OCI-LY7 (cell line): Measurements from ENCODE around the gene TMEM72. TPM values are rescaled to one million over a fixed set of nuclear protein-coding genes. Genes with fewer than 3 reads are reported as not detected.

Source experiments
- BruUV-seq: library from RNA; stranded (reverse); fragments of 400-500 nt; replicated peaks from 2 replicates; lab custom pipeline; 2021; lab: Mats Ljungman, UMichigan
- CTCF ChIA-PET: fragments of 300-600 bp; sonication (Branson Sonifier 250); formaldehyde crosslinking; loops from one replicate; lab custom pipeline; 2022; ENCODE audit warnings: antibody characterized with exemption; ENCODE audit not compliant: unreplicated experiment; lab: Charles Lee
- POLR2A ChIA-PET: fragments of 300-600 bp; sonication (Branson Sonifier 250); formaldehyde crosslinking; loops from one replicate; lab custom pipeline; 2022; ENCODE audit warnings: antibody characterized with exemption; lab: Charles Lee
- DNase-seq: peaks from one replicate; pipeline ENCODE4 v3.0.0-alpha.2; 2015; ENCODE audit warnings: low spot score
- H2AFZ ChIP-seq: fragments of 200-600 bp; sonication (generic), shearing (Covaris generic); 2 replicates; pipeline ENCODE4 v1.6.1; 2014; ENCODE audit warnings: mild to moderate bottlenecking, antibody characterized with exemption, low read length, moderate library complexity
- H3K27ac ChIP-seq: fragments of 200-600 bp; sonication (generic); 2 replicates; pipeline ENCODE4 v1.5.1; 2014; ENCODE audit warnings: mixed run types, low read depth, mild to moderate bottlenecking, moderate library complexity, low read length, inconsistent platforms; ENCODE audit not compliant: poor library complexity, severe bottlenecking
- H3K36me3 ChIP-seq: fragments of 200-600 bp; sonication (generic); 2 replicates; pipeline ENCODE4 v1.6.1; 2014; ENCODE audit warnings: mild to moderate bottlenecking, antibody characterized with exemption, low read length, moderate library complexity, mixed read lengths; ENCODE audit not compliant: insufficient read depth
- H3K4me1 ChIP-seq: fragments of 200-600 bp; sonication (generic); 2 replicates; pipeline ENCODE4 v1.5.1; 2014; ENCODE audit warnings: mild to moderate bottlenecking, low read length; ENCODE audit not compliant: insufficient read depth, poor library complexity, severe bottlenecking
- H3K4me2 ChIP-seq: fragments of 200-600 bp; sonication (generic); 2 replicates; pipeline ENCODE4 v1.6.1; 2014; ENCODE audit warnings: mild to moderate bottlenecking, low read length
- H3K4me3 ChIP-seq: fragments of 200-600 bp; sonication (generic); 2 replicates; pipeline ENCODE4 v1.5.1; 2014; ENCODE audit warnings: mild to moderate bottlenecking, low read depth, low read length; ENCODE audit not compliant: poor library complexity, severe bottlenecking
- H3K79me2 ChIP-seq: fragments of 200-600 bp; sonication (generic); 2 replicates; pipeline ENCODE4 v1.6.1; 2016; ENCODE audit warnings: low read depth, mild to moderate bottlenecking, low read length, moderate library complexity, mixed read lengths; ENCODE audit not compliant: insufficient read depth
- H3K9me2 ChIP-seq: fragments of 200-600 bp; sonication (generic); 2 replicates; pipeline ENCODE4 v1.6.1; 2016; ENCODE audit warnings: mild to moderate bottlenecking, low read length, mixed read lengths; ENCODE audit not compliant: insufficient read depth
- H3K9me3 ChIP-seq: fragments of 200-600 bp; sonication (generic); 2 replicates; pipeline ENCODE4 v1.6.1; 2014; ENCODE audit warnings: mild to moderate bottlenecking, mixed run types, low read length, mixed read lengths
- H4K20me1 ChIP-seq: fragments of 200-600 bp; sonication (generic); 2 replicates; pipeline ENCODE4 v1.6.1; 2014; ENCODE audit warnings: mild to moderate bottlenecking, antibody characterized with exemption, low read length, moderate library complexity, mixed read lengths; ENCODE audit not compliant: insufficient read depth
- CTCF ChIP-seq: fragments of 200-600 bp; sonication (generic); conservative IDR thresholded peaks from 2 replicates; pipeline ENCODE4 v1.5.1; 2014; ENCODE audit warnings: mild to moderate bottlenecking, antibody characterized with exemption, low read length, moderate library complexity, mixed read lengths
- EZH2phosphoT487 ChIP-seq: fragments of 200-600 bp; sonication (generic); IDR thresholded peaks from 2 replicates; pipeline ENCODE4 v1.6.1; 2018; ENCODE audit warnings: low read depth, borderline replicate concordance, mild to moderate bottlenecking, mixed run types, antibody characterized with exemption, low read length, moderate library complexity, mixed read lengths
- intact Hi-C: fragments of 100-400 bp; cut with micrococcal nuclease; formaldehyde crosslinking; loops from one replicate; pipeline ENCODE4 v1.10.0; 2022; ENCODE audit not compliant: unreplicated experiment
- total RNA-seq, 2 experiments: library from RNA; depleted of rRNA in 1 of 2; stranded (reverse); fragments of >200 nt in 1 of 2; shearing (Covaris generic) in 1 of 2; gene quantifications; 2 replicates each; pipeline ENCODE4 v1.2.3, GENCODE V29; 2014 to 2022

TMEM72 gene
- total RNA-seq, 2 experiments from 2014 or later, result not detected

GRCh38 chr10:44983066-44983894, 72.1 kb downstream of the TMEM72 start:
- Histone ChIP-seq H4K20me1 (no peaks in the 10 kb centered on the region), H3K4me2 (no peak overlapping the region), H3K4me3 (no peak overlapping the region), H3K36me3 (no peaks in the 10 kb centered on the region), H3K79me2 (no peaks in the 10 kb centered on the region), H3K4me1 (no peaks in the 10 kb centered on the region), H2AFZ (no peak overlapping the region), H3K27ac (no peak overlapping the region), H3K9me3 (no peaks in the 10 kb centered on the region), H3K9me2 (no peaks in the 10 kb centered on the region)
- ChIA-PET POLR2A (no interaction called here), CTCF (no interaction called here)
- intact Hi-C loops, result no loop called here
- TF ChIP-seq CTCF, result no peak
- no peak for TF ChIP-seq EZH2phosphoT487
- DNase-seq, result no peak
- no TSS peak for BruUV-seq

DNA sequence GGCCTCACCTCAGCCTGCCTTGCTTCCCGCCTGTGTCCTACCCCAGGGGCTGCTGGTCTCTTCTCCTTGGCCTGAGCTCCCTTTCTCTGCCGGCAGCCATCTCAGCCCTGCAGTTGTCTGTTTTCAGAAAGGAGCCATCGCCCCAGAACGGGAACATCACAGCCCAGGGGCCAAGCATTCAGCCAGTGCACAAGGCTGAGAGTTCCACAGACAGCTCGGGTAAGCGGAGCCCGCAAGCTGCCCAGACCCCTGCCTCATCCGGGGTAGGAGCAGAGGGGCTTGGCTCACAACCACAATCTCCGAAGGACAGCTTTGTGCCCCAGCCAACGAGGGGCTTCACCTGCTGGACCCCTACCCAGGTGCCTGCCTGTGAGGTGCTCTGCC, 72.8 kb downstream of the TMEM72 start:
- H3K27ac ChIP-seq, result no peak overlapping the region
- CTCF ChIA-PET, result no interaction called here
- no peaks in the 10 kb centered on the region for H4K20me1 ChIP-seq

More for the DNA sequence above, 72.8 kb downstream of the TMEM72 start:
- BruUV-seq, result no TSS peak
- Histone ChIP-seq H3K79me2 (no peaks in the 10 kb centered on the region), H3K36me3 (no peaks in the 10 kb centered on the region), H3K9me3 (no peaks in the 10 kb centered on the region), H3K4me2 (no peak overlapping the region), H2AFZ (no peak overlapping the region), H3K9me2 (no peaks in the 10 kb centered on the region), H3K4me1 (no peaks in the 10 kb centered on the region), H3K4me3 (no peak overlapping the region)
- TF ChIP-seq CTCF (no peak), EZH2phosphoT487 (no peak)
- intact Hi-C loops, result no loop called here
- POLR2A ChIA-PET, result no interaction called here
- DNase-seq, result no peak
